ENCODE data around the gene GAA.

GRCh38 chr17:80065478-80066170, 35.8 kb upstream of the GAA start:
- TF ChIP-seq, protein P1, sequence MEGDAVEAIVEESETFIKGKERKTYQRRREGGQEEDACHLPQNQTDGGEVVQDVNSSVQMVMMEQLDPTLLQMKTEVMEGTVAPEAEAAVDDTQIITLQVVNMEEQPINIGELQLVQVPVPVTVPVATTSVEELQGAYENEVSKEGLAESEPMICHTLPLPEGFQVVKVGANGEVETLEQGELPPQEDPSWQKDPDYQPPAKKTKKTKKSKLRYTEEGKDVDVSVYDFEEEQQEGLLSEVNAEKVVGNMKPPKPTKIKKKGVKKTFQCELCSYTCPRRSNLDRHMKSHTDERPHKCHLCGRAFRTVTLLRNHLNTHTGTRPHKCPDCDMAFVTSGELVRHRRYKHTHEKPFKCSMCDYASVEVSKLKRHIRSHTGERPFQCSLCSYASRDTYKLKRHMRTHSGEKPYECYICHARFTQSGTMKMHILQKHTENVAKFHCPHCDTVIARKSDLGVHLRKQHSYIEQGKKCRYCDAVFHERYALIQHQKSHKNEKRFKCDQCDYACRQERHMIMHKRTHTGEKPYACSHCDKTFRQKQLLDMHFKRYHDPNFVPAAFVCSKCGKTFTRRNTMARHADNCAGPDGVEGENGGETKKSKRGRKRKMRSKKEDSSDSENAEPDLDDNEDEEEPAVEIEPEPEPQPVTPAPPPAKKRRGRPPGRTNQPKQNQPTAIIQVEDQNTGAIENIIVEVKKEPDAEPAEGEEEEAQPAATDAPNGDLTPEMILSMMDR (conservative IDR thresholded peaks at IDR 0.05; ENCODE audit: low read length): no peak
- no peak for TF ChIP-seq EZH2phosphoT487 (IDR thresholded peaks at IDR 0.05; ENCODE audit: borderline replicate concordance)

All from Loucy (cell line).